GM18505 (cell line): Measurements from ENCODE around the gene ZNF536.
"Not testable (repeated sequence)": the region's sequence is repeated elsewhere in the genome, so short reads cannot be mapped to it uniquely, and the experiment has no call there.

Source experiments
- ATAC-seq: cut with Tn5 transposase; IDR thresholded peaks from one replicate; pipeline ENCODE4 v1.9.1; 2021; ENCODE audit not compliant: unreplicated experiment
- POLR2A ChIP-seq: IDR thresholded peaks from 4 replicates; pipeline ENCODE4 v1.6.1; 2011; ENCODE audit warnings: borderline replicate concordance; ENCODE audit not compliant: insufficient read depth, insufficient read length; ENCODE audit errors: extremely low read depth

Gene ZNF536

DNA sequence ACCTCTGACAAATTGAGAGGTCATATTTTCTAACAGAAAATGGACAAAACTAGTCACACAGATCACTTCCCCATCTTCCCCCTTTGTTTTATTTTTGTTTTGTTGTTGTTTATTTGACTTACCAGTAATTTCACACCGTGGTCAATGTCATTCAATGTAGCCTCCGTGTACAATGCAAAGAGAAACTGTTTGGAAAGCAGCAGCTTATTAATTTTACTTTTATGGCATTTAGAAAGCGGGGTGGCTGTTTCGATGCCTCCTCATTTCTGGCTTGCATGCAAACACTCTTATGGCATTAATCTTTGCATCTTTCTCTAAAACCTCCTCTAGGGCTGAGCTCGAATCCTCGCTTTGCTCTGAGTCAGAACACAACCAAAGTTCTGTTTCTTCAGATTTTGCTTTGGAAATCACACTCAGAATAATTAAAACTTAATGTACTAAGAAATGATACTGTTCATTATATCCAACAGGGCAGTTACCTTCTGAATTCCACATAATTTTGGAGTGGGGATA is 77.0 kb downstream of the ZNF536 start:
- no peak for TF ChIP-seq POLR2A
- ATAC-seq: no peak

DNA sequence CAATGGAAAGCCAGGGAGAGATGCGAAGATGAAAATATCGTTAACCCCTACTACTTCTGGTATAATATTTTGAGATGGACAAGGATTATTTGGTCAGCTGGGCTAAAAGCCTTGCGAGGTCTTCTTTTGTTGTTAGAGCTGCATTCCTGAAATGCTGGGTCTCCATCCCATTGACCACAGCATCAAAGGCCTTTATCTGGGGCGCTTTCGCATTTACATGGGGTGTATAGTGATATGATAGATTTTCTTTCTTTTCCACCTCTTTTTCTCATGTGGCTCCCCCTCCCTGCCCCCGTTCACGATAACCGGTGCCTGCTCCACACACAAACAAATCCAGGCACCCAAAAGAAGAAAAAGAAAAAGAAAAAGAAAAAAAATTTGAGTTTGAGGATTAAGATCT is 77.5 kb downstream of the ZNF536 start:
- no peak for TF ChIP-seq POLR2A
- no peak for ATAC-seq

DNA sequence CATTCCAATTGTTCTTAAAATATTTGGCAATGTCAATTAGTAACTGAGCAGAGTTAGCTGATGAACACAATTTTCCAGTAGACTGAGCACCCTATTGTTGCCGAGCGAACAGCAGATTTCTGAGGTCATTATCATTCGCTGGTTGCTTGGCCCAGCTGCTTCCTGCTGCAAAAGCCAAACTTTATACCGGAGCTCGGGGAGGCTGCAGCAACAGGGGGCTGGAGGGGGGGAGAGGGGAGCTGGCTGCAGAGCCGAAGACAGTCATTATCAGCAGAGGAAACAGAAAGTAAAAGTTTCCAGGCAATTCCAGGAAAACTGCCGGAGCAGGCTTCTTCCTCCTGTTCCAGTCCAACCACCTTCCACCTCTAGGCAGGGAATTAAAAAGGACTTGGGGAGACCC is 77.9 kb downstream of the ZNF536 start:
- ATAC-seq: no peak
- TF ChIP-seq POLR2A: no peak

DNA sequence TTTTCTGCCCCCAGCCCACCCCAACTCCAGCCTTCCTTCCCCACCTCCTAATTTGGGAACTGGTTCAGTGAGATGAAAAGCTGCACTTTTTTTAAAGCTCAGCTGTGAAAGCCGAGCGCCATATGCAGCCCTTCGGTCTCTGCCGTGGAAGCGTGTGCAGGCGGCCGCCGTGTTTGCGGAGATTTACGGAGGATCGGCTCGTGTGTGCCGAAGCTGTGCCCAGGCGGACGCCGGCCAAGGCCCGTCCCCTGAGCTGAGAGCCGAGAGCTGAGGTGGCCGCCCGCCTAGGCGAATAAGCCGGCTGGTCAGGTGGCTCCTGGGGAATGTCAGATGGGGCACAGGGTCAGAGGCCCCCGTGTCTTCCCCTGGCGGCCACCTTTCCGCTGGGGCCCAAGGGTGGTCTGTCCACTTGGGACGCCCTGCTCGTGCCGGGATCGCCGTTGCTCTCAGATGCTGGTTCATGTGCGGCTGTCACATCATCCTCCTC is 78.7 kb downstream of the ZNF536 start:
- no peak for ATAC-seq
- TF ChIP-seq POLR2A: no peak

DNA sequence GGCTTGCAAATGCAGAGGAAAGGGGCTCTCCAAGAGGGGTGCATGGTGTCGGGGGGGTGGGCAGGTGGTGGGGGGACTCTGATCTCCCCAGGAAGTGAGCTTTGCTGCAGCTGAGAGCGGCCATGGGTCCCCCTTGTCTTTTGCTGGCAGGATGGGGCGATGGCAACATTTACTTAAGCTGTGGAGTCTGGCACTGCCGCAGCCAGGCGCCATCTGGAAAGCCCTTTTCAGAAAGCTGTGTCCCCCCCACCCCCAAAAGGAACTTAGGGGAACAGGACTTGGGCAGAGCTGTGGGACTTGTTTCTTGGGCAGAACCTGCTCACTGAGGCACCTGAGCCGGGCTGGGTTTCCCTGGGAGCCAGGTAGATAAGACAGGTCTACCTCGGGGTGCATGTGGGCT is 80.7 kb downstream of the ZNF536 start:
- TF ChIP-seq POLR2A: no peak
- ATAC-seq: no peak

DNA sequence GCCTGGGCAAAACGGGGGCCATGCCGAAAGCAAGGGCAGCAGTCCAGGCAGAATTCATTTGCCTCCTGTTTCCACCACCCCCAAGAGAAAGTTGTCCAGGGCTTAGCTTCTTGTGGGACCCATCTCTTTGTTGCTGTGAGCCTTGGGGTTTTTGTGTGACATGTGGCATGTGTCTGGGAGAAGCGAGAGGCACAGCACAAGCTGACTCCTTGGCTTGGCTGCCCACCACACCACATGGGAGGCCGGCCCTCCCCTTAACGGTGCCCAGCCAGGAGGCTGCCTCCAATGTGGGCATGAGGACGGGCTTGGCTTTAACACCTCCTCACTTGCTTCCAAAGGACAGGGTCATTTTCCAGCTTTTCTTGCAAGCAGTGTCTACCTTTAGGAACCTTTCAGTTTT is 81.6 kb downstream of the ZNF536 start:
- TF ChIP-seq POLR2A: no peak
- no peak for ATAC-seq

DNA sequence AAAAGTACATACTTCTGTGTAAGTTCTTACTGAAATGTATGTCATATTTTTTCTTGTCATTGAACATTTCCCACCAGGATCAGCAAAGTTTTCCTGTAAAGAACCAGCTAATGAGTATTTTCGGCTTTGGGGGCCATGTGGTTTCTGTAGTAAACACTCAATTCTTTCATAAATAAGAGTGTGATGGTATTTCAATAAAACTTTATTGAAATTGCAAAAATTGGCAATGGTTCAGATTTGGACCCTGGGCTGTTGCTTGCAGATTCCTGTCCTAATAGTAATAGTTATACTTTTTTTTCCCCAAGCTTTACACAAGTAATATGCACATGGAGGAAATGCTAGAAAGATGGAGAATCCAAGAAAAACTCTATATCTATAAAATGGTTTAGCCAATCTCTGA is 83.7 kb downstream of the ZNF536 start:
- no peak for TF ChIP-seq POLR2A

DNA sequence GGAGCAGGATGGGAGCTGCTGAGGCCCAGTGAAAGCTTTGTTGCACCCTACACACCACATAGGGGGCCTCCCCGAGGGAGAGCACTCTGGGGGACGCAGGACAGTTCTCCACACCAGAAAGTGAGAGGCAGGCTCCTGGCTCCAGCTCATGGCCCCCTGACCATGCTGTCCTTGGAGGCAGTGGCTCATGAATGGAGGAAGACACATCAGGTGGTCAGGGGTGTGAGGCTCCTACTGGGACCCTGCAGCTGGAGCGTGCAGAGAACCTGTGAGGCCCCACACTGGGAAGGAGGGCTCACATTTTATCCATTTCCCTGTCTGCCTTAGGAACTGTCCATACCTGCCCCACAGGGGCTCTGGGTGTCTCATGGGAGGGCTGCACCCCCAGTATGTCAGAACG is 85.3 kb downstream of the ZNF536 start:
- no peak for ATAC-seq
- TF ChIP-seq POLR2A: no peak

More for the DNA sequence above, 83.7 kb downstream of the ZNF536 start:
- no peak for ATAC-seq

DNA sequence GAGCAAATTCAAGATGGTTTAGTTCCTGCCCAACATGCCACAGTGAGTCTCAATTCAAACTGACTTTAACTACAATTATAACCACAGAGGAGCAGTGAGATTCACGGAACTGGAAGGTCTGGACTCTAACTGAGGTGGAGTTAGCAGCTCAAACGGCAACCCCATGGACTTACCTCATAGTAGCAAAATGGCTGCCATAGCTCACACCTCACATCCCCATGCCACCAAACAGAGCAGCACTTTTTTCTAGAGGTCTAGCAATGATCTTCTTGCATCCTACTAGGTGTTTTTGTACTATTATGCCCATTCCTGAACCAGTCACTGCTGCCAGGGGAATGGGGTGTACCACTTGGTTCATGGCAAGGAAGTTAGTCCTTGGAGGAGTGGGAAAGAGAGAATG is 87.7 kb downstream of the ZNF536 start:
- ATAC-seq: no peak
- TF ChIP-seq POLR2A: no peak

DNA sequence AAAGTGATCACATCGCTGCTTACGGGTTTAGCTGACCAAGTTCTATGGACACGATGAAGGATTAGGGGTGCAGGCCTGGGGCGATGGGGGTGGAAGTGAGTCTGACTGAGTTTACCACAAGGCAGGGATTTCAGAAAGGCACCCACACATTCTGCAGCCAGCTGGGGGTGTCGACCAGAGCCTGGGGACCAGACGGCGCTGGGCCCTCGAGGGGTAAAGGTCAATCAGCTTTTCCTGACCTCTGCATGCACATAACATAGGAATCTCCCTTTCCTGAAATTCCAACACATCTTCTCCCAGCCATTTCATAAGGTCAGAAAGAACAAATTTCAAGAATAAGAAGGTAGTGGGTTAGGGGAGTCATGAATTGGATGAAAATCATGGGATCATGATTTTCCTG is 92.0 kb downstream of the ZNF536 start:
- no peak for ATAC-seq
- TF ChIP-seq POLR2A: no peak

DNA sequence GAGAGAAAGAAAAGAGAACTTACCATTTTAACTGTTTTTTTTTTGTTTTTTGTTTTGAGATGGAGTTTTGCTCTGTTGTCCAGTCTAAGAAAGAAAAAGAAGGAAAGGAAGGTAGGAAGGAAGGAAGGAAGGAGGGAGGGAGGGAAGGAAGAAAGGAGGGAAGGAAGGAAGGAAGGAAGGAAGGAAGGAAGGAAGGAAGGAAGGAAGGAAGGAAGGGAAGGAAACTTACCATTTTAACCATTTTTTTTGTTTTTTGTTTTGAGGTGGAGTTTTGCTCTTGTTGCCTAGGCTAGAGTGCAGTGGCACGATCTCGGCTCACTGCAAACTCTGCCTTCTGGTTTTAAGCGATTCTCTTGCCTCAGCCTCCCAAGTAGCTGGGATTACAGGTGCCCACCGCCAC is 94.4 kb downstream of the ZNF536 start:
- ATAC-seq: not testable (repeated sequence)

DNA sequence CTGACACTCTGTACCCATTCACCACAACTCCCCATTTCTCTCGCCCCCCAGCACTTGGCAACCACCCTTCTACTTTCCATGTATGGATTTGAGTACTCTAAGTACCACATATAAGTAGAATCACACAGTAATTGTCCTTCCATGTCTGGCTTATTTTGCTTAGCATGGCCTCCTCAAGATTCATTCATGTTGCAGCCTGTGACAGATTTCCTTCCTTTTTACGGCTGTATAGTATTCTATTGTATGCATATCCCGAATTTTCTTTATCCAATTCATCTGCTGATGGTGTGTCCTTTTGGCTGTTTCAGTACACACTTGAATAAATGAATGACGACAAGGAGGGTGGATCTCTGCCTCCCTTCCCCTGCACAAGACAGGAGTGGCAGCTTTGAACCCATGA is 95.1 kb downstream of the ZNF536 start:
- ATAC-seq: no peak
- no peak for TF ChIP-seq POLR2A

DNA sequence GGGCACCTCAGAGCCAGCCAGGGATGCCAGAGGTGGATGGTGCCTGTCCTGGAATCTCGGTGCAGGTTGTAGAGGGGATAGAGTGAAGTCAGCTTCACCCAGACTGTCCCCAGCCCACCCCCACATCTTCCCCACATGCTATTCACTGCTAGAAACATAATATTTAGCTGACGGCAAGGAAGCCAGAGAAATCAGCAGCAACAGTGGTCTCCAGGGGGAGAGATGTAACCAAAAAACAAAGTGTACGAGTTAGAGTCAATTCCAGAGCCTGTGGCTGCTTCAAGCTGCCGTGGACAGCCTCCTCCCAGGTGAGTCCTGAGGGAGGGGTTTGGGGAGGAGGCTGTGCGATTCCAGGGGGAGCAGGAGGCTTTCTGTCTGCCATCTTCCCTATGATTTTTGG is 97.6 kb downstream of the ZNF536 start:
- no peak for ATAC-seq
- no peak for TF ChIP-seq POLR2A

DNA sequence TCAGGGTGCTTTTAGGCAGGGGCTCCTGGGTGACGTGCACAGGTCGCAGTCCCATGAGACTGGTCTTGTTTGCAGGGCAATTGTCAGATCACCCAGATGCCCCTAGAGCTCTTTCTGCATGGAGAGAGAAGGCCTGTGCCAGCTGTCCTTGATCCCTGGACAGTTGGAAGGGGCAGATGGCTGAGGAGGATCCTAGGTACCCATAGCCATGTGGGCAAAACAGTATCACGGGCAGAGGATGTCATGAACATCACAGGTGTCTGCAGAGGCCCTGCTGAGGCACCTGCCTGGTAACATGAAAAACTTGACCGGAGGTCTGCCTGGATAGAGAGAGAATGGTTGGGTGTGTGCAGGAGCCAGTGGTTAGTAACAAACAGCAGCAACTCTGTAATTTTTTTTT is 99.3 kb downstream of the ZNF536 start:
- no peak for ATAC-seq
- no peak for TF ChIP-seq POLR2A

DNA sequence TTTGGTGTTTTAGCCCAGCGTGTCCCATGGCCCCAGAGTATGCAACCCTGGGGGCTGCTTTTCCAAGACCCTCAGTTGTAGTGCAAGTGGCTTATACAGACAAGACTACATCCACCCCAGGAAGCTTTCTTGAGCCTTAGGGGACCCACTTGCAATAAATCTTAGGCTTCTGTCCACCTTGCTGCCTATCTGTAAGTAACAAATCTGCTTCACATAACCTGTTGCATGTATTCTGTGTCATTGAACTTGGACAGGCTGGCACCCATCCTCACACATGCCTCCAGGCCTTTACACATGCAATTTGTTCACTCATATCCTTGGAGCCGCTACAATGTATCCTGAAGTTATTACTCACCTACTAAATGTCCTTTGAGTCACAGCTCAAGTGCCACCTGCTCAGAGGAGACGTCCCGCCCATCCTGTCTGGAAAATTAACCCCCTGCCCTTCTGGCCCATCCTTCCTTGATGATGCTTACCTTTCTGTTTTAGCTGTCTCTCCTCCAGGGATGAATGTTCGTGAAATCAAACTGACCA is 101.2 kb downstream of the ZNF536 start:
- TF ChIP-seq POLR2A: no peak
- no peak for ATAC-seq
